ENCODE measurements around the gene TBCEL. TPM values are rescaled to one million over a fixed set of nuclear protein-coding genes. Genes with fewer than 3 reads are reported as not detected.

Gene TBCEL
- total RNA-seq, 1 experiment from 2014 or later: 11.6 TPM

- CTCF ChIA-PET: no interaction called here
- no peak for TF ChIP-seq EZH2 (IDR thresholded peaks at IDR 0.05; ENCODE audit: low read depth)
- TF ChIP-seq CTCF (conservative IDR thresholded peaks at IDR 0.05): no peak
- no peaks in the 10 kb centered on the region for H4K20me1 ChIP-seq (ENCODE audit: insufficient read depth)
- H2AFZ ChIP-seq: no peak overlapping the region
- no peaks in the 10 kb centered on the region for H3K79me2 ChIP-seq (ENCODE audit: low read depth)
- intact Hi-C loops (cut with micrococcal nuclease; ENCODE audit: unreplicated experiment): no loop called here
- H3K36me3 ChIP-seq (ENCODE audit: low read depth): no peaks in the 10 kb centered on the region
- POLR2A ChIA-PET (ENCODE audit: unreplicated experiment): no interaction called here
- no TSS peak for BruUV-seq (replicated peaks)
- H3K4me3 ChIP-seq: no peak overlapping the region
- H3K4me1 ChIP-seq (replicated peaks; ENCODE audit: insufficient read depth): no peaks in the 10 kb centered on the region
- H3K9me2 ChIP-seq (ENCODE audit: insufficient read depth): no peaks in the 10 kb centered on the region
- H3K9me3 ChIP-seq (ENCODE audit: insufficient read depth, low read depth): no peaks in the 10 kb centered on the region
- no peak overlapping the region for H3K4me2 ChIP-seq
- peaks cover 98% of the 10 kb centered on the region for H3K27me3 ChIP-seq (ENCODE audit: insufficient read depth, low read depth)
- no peaks in the 10 kb centered on the region for H3F3A ChIP-seq (ENCODE audit: insufficient read depth, low read depth)
- H3K27ac ChIP-seq: no peak overlapping the region
- DNase-seq: no peak
Measured at GRCh38 chr11:121137005-121137404, 113.1 kb downstream of the TBCEL start.

- intact Hi-C loops (cut with micrococcal nuclease; ENCODE audit: unreplicated experiment): no loop called here
- no peaks in the 10 kb centered on the region for H3K79me2 ChIP-seq (ENCODE audit: low read depth)
- H3K9me3 ChIP-seq (ENCODE audit: insufficient read depth, low read depth): no peaks in the 10 kb centered on the region
- no peak overlapping the region for H2AFZ ChIP-seq
- DNase-seq: no peak
- no peak overlapping the region for H3K27ac ChIP-seq
- no peaks in the 10 kb centered on the region for H3K9me2 ChIP-seq (ENCODE audit: insufficient read depth)
- ChIA-PET CTCF (no interaction called here), POLR2A (ENCODE audit: unreplicated experiment) (no interaction called here)
- BruUV-seq (replicated peaks): no TSS peak
- no peak for TF ChIP-seq CTCF (conservative IDR thresholded peaks at IDR 0.05)
- TF ChIP-seq EZH2 (IDR thresholded peaks at IDR 0.05; ENCODE audit: low read depth): no peak
- no peaks in the 10 kb centered on the region for H3K4me1 ChIP-seq (replicated peaks; ENCODE audit: insufficient read depth)
- peaks cover 99% of the 10 kb centered on the region for H3K27me3 ChIP-seq (ENCODE audit: insufficient read depth, low read depth)
- no peak overlapping the region for H3K4me3 ChIP-seq
- H3K4me2 ChIP-seq: no peak overlapping the region
- H3F3A ChIP-seq (ENCODE audit: insufficient read depth, low read depth): no peaks in the 10 kb centered on the region
- peaks cover 2% of the 10 kb centered on the region; the same call in 1 of the 2 replicates for H4K20me1 ChIP-seq (ENCODE audit: insufficient read depth)
- no peaks in the 10 kb centered on the region for H3K36me3 ChIP-seq (ENCODE audit: low read depth)
Measured at GRCh38 chr11:121138259-121138658, 114.4 kb downstream of the TBCEL start.

- no peak overlapping the region for H3K4me3 ChIP-seq
- peaks cover 100% of the 10 kb centered on the region for H3K27me3 ChIP-seq (ENCODE audit: insufficient read depth, low read depth)
- no peak for DNase-seq
- intact Hi-C loops (cut with micrococcal nuclease; ENCODE audit: unreplicated experiment): no loop called here
- TF ChIP-seq CTCF (conservative IDR thresholded peaks at IDR 0.05): no peak
- no peak for TF ChIP-seq EZH2 (IDR thresholded peaks at IDR 0.05; ENCODE audit: low read depth)
- no peak overlapping the region for H3K4me2 ChIP-seq
- no peak overlapping the region for H3K27ac ChIP-seq
- H2AFZ ChIP-seq: no peak overlapping the region
- H3K9me3 ChIP-seq (ENCODE audit: insufficient read depth, low read depth): no peaks in the 10 kb centered on the region
- peaks cover 2% of the 10 kb centered on the region; the same call in 1 of the 2 replicates for H4K20me1 ChIP-seq (ENCODE audit: insufficient read depth)
- POLR2A ChIA-PET (ENCODE audit: unreplicated experiment): no interaction called here
- H3K4me1 ChIP-seq (replicated peaks; ENCODE audit: insufficient read depth): no peaks in the 10 kb centered on the region
- H3F3A ChIP-seq (ENCODE audit: insufficient read depth, low read depth): no peaks in the 10 kb centered on the region
- H3K79me2 ChIP-seq (ENCODE audit: low read depth): no peaks in the 10 kb centered on the region
- H3K36me3 ChIP-seq (ENCODE audit: low read depth): no peaks in the 10 kb centered on the region
- H3K9me2 ChIP-seq (ENCODE audit: insufficient read depth): no peaks in the 10 kb centered on the region
- CTCF ChIA-PET: no interaction called here
- BruUV-seq (replicated peaks): no TSS peak
Measured at GRCh38 chr11:121140369-121140768, 116.5 kb downstream of the TBCEL start.

Other genes with a start within 250 kb of the TBCEL start
- gene TECTA, start 77.1 kb downstream of the TBCEL start, total RNA-seq (2021): 0.04 TPM in 1 of 2 replicates, not detected in the other

All from PC-9 (cell line).